Stomach (tissue), 4 donors: ENCODE results near the gene CES5A.

Source experiments
- POLR2A ChIP-seq, 4 donors: fragments of 450-650 bp; IDR thresholded peaks; one replicate each; pipeline ENCODE4 v1.6.1; 2016; ENCODE audit warnings: antibody characterized with exemption in 4 of 4, control low read depth in 2 of 4, mild to moderate bottlenecking in 1 of 4, moderate library complexity in 1 of 4
- TF ChIP-seq, protein P1 (sequence below), 7 experiments: fragments of 450-650 bp in 4 of 7; fragments of 200-600 bp in 3 of 7; sonication (generic) in 3 of 7; IDR thresholded peaks; one replicate each; pipeline ENCODE4 v1.5.1; 2016 to 2019; ENCODE audit warnings: antibody characterized with exemption in 7 of 7, control low read depth in 2 of 7, mild to moderate bottlenecking in 1 of 7

DNA sequence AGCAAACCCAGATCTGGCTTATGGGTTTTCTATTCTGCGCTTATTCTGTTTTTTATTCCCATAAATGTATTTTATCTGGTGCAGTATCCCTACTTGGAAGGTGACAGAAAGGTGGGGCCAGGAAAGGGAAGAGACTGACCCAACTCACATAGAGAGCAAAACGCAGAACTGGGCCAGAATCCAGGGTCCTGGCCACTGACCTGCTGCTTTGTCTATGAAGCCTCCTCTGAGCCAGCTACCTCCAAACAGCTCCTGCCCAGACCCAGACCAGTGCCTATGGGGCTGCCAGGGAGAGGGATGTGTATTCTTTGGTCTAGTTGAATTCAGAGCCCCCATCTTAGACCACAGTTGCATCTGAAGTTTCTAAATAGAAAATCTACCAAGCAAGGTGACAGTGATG, 36.4 kb upstream of the CES5A start:
- no peak for TF ChIP-seq POLR2A (IDR thresholded peaks at IDR 0.05)
- TF ChIP-seq, protein P1, sequence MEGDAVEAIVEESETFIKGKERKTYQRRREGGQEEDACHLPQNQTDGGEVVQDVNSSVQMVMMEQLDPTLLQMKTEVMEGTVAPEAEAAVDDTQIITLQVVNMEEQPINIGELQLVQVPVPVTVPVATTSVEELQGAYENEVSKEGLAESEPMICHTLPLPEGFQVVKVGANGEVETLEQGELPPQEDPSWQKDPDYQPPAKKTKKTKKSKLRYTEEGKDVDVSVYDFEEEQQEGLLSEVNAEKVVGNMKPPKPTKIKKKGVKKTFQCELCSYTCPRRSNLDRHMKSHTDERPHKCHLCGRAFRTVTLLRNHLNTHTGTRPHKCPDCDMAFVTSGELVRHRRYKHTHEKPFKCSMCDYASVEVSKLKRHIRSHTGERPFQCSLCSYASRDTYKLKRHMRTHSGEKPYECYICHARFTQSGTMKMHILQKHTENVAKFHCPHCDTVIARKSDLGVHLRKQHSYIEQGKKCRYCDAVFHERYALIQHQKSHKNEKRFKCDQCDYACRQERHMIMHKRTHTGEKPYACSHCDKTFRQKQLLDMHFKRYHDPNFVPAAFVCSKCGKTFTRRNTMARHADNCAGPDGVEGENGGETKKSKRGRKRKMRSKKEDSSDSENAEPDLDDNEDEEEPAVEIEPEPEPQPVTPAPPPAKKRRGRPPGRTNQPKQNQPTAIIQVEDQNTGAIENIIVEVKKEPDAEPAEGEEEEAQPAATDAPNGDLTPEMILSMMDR (IDR thresholded peaks at IDR 0.05): no peak
